ENCODE data around the gene TEAD2. TPM values are rescaled to one million over a fixed set of nuclear protein-coding genes. Genes with fewer than 3 reads are reported as not detected.

TEAD2 gene
- total RNA-seq = not detected

DNA sequence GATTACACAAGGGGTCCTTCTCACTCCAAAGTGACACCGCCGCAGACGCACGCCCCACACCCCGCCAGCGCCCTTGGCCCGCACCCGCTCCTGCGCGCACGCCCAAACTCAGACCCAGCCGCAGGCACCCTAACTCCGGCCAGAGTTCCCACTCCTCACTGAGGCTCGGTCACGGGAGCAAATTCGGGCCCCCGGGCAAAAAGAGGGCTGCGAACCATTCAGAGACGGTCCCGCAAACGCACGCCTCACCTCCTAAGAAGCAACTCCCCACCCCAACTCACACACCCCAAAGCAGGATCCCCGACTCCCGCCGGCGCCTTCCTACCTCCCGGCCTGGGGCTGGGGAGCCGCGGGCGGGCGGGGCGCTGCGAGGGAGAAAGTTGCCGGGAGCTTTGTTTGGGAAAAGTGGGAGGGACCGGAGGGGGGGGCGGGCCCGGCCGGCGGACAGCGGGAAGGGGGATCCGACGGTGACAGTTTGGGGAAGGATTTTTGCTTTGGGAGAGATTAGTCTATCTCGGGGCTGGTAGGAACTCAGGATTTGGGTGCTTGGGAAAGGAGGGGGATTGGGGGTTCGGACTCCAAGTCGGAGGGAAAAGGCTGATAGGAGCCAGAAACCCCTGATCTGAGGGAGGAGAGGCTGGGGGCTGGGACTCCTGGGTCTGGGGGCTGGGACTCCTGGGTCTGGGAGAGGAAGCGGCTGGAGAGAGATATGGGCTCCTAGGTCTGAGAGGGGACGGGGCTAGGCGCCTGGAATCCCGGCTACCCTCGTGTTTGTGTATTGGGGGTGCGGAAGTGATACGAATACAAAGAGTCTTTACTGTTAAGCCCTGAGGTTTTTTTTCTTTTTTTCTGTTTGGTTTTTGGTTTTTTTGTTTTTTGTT lies at the start of gene TEAD2:
TSS of gene TEAD2 (minus strand) at position 369 of the 881 bp plus-strand sequence. CDS start 2,341 bp downstream, outside the sequence.

DNA sequence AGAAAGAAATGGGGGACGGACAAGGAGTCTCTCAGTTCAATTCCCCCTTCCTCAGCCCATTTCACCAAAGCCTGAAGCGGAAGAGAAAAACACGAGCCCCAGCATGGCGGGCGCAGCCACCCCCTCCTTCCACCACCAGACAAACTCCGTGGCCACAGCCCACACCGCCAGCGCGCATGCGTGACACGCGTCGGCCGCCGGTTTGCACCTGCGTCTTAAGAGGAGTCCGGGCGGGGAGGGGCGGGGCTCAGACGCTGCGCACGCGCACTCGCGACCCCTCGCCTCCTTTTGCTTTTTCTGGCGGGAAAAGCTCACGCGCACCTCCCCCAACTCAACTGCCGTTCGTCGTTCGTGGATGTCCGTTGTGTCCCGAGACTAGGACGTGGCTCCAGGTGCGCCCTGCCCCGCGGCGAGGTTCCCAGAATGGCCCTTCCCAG lies 25.7 kb upstream of the TEAD2 start, which contains the start of gene KASH5:
TSS of gene KASH5 (plus strand) at position 314 of the 437 bp plus-strand sequence. CDS start 2,635 bp downstream, outside the sequence.

DNA sequence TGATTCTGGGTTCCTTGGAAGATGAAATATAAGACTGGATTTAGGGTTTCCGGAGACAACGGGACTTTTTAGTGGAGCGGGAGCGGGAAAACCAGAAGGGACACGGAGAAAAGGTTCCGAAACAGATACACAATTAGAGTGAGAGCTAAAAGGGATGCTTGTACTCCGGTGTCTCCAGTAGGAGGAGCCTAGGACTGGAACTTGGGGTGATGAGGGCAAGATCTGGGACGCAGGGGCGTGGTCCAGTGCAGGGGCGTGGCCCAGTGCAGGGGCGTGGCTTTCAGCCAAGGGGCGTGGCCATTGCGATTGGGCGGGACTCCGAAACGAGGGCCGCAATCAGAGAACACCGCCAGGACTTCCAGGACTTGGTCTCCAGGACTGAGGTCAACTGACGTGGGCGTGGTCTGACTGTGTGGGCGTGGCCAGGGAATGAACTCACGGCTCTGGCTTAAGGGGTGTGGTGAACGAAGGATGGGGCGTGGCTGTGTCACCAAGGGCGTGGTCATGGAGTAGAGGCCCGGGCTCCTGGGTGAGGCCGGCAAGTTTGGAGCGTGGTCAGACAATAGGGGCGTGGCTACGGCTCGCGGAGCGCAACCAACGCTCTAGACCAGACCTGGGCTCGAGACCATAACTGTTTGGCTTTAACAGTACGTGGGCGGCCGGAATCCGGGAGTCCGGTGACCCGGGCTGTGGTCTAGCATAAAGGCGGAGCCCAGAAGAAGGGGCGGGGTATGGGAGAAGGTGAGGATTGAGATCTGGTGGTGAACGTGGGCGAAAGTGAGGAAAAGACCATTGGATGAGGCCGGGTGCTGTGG lies 1.3 kb upstream of the TEAD2 start, which contains the start of gene DKKL1:
TSS of gene DKKL1 (plus strand) at position 610 of the 815 bp plus-strand sequence. CDS start at position 732, 122 bp downstream.

DNA sequence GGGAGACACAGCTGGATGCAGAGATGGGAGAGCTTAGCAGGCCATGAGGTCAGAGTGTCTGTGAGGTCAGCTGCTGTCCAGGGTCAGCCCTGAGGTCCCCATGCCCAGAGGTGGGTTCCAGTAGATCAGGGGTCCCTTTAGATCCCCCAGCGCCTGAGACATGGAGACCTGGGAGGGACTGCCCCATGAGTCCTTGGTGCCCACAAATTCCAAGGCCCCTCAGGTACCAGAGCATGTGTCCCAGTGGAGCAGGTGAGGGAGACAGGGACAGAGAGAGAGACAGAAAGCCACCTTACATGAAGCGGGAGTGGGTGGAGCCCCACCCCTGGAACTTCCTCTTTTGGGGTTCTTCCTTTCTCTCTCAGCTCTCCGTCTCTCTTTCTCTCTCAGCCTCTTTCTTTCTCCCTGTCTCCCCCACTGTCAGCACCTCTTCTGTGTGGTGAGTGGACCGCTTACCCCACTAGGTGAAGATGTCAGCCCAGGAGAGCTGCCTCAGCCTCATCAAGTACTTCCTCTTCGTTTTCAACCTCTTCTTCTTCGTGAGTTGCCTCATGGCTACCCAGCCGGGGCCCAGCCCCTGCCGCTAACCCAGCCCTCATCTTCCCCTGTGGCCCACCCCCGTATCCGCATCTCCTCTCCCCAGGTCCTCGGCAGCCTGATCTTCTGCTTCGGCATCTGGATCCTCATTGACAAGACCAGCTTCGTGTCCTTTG lies 27.0 kb downstream of the TEAD2 start, which contains the start of gene CD37:
TSS of gene CD37 (plus strand) at position 336 of the 713 bp plus-strand sequence. CDS start at position 471, 135 bp downstream.

DNA sequence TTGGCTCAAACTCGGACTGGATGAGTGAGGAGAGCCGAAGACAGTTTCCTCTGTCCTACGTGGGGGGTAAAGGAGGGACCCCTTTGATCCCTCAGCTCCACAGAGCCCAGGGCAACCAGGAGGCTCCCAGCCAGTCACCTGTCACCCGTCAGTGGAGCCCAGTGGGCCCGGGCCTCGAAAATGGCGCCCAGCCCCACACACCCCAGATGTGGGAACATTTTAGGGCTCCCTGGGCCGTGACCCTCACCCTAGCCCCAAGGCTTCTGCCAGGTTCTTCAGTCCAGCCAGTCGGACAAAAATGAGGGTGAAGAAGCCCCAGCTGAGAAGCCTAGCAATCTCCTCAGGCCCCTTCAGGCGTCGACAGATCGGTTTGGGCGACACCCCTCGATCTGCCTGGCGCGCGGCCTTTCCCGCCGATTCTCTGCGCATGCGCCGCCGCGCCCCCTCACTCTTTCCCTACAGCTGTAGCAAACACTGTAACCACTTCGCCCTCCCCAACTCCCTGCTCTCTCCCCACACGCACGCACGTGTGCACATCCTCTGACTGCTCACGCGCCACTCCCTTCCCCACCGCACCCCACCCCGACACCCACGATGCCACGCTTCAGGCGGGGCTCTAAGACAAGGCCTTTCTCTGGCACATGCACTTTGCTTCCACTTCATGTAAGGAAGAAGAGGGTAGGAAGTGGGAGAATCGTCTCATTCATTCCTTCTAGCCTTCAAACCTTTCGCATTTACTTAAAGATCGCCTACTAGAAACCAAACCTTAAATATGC lies 37.2 kb downstream of the TEAD2 start, which contains the start of gene SLC6A16:
TSS of gene SLC6A16 (minus strand) at position 391 of the 776 bp plus-strand sequence. CDS start 13,844 bp downstream, outside the sequence.

Small RNA genes lying within 50 kb of the gene (microRNA-seq; reads per million reads assigned to microRNA genes)
- not detected for gene MIR4324 (ENCODE audit: borderline microRNAs expressed, borderline replicate concordance)

Other genes with a start within 250 kb of the TEAD2 start
- gene LIN7B, start 248.0 kb downstream of the TEAD2 start, total RNA-seq = 1 to 10 TPM; 6.0 to 8.8 TPM
- 1 to 10 TPM; 1.6 to 2.5 TPM for gene C19orf73, start 243.3 kb downstream of the TEAD2 start, total RNA-seq
- 1 to 10 TPM; 3.1 to 4.7 TPM for gene PPFIA3, start 242.9 kb downstream of the TEAD2 start, total RNA-seq
- gene HRC, start 207.0 kb downstream of the TEAD2 start, total RNA-seq = not detected
- not detected for gene TRPM4, start 204.6 kb downstream of the TEAD2 start, total RNA-seq
- gene SLC6A16, start 37.2 kb downstream of the TEAD2 start, total RNA-seq = 1 to 10 TPM; 5.3 to 5.4 TPM
- 100 to 1,000 TPM; 317 to 318 TPM for gene CD37, start 27.0 kb downstream of the TEAD2 start, total RNA-seq
- gene DKKL1, start 1.5 kb upstream of the TEAD2 start, total RNA-seq = not detected
- under 1 TPM; 0.33 to 0.46 TPM for gene KASH5, start 25.8 kb upstream of the TEAD2 start, total RNA-seq
- 1 to 10 TPM; 1.4 to 1.5 TPM for gene PTH2, start 61.0 kb upstream of the TEAD2 start, total RNA-seq
- gene GFY, start 63.0 kb upstream of the TEAD2 start, total RNA-seq = not detected
- under 1 TPM; 0.19 to 0.23 TPM for gene SLC17A7, start 79.1 kb upstream of the TEAD2 start, total RNA-seq
- gene PIH1D1, start 89.4 kb upstream of the TEAD2 start, total RNA-seq = 100 to 1,000 TPM; 175 to 179 TPM
- 10 to 100 TPM; 45.2 to 49.4 TPM for gene ALDH16A1, start 90.8 kb upstream of the TEAD2 start, total RNA-seq
- gene FLT3LG, start 111.8 kb upstream of the TEAD2 start, total RNA-seq = 100 to 1,000 TPM; 398 to 423 TPM
- gene RPL13A, start 125.2 kb upstream of the TEAD2 start, total RNA-seq = 1,000 to 10,000 TPM; 3,272 to 3,289 TPM
- 1,000 to 10,000 TPM; 3,280 to 3,427 TPM for gene RPS11, start 134.0 kb upstream of the TEAD2 start, total RNA-seq
- 10 to 100 TPM; 28.0 to 34.5 TPM for gene FCGRT, start 150.2 kb upstream of the TEAD2 start, total RNA-seq
- 1 to 10 TPM; 1.8 to 2.6 TPM for gene RCN3, start 165.6 kb upstream of the TEAD2 start, total RNA-seq
- 100 to 1,000 TPM; 408 to 414 TPM for gene NOSIP, start 218.1 kb upstream of the TEAD2 start, total RNA-seq
- gene PRRG2, start 218.9 kb upstream of the TEAD2 start, total RNA-seq = 1 to 10 TPM; 1.8 to 2.2 TPM
- 10 to 100 TPM; 39.3 to 40.8 TPM for gene PRR12, start 228.8 kb upstream of the TEAD2 start, total RNA-seq